Smooth muscle cell (in vitro differentiated cells): ENCODE results near the gene AATF. TPM values are rescaled to one million over a fixed set of nuclear protein-coding genes. Genes with fewer than 3 reads are reported as not detected.

Experiments used
- DNase-seq: peaks from one replicate; lab custom pipeline; 2025; ENCODE audit not compliant: unreplicated experiment; lab: John Stamatoyannopoulos, UW
- H2AFZ ChIP-seq: fragments of 200-600 bp; sonication (generic); 2 replicates; pipeline ENCODE4 v1.6.0; 2016; ENCODE audit warnings: antibody characterized with exemption, low read depth, mild to moderate bottlenecking
- H3F3A ChIP-seq: fragments of 200-600 bp; sonication (generic); 2 replicates; pipeline ENCODE4 v1.6.0; 2017; ENCODE audit warnings: antibody characterized with exemption, low read depth
- H3K27ac ChIP-seq: fragments of 200-600 bp; sonication (generic); 2 replicates; pipeline ENCODE4 v1.5.1; 2016; ENCODE audit warnings: low read depth, mild to moderate bottlenecking
- H3K27me3 ChIP-seq: fragments of 200-600 bp; sonication (generic); 2 replicates; pipeline ENCODE4 v1.6.1; 2016; ENCODE audit warnings: low read depth, mild to moderate bottlenecking
- H3K36me3 ChIP-seq: fragments of 200-600 bp; sonication (generic); 2 replicates; pipeline ENCODE4 v1.5.1; 2016; ENCODE audit warnings: low read depth
- H3K4me1 ChIP-seq: fragments of 200-600 bp; sonication (generic); 2 replicates; pipeline ENCODE4 v1.5.1; 2016; ENCODE audit warnings: low read depth
- H3K4me2 ChIP-seq: fragments of 200-600 bp; sonication (generic); 2 replicates; pipeline ENCODE4 v1.6.0; 2016; ENCODE audit warnings: mild to moderate bottlenecking
- H3K4me3 ChIP-seq: fragments of 200-600 bp; sonication (generic); 2 replicates; pipeline ENCODE4 v1.5.1; 2016; ENCODE audit warnings: mild to moderate bottlenecking
- H3K79me2 ChIP-seq: fragments of 200-600 bp; sonication (generic); 2 replicates; pipeline ENCODE4 v1.6.0; 2016; ENCODE audit warnings: low read depth, mild to moderate bottlenecking
- H3K9ac ChIP-seq: fragments of 200-600 bp; sonication (generic); 2 replicates; pipeline ENCODE4 v1.6.0; 2016; ENCODE audit warnings: low read depth
- H3K9me3 ChIP-seq: fragments of 200-600 bp; sonication (generic); replicated peaks from 2 replicates; pipeline ENCODE4 v1.5.1; 2016; ENCODE audit warnings: low read depth
- H4K20me1 ChIP-seq: fragments of 200-600 bp; sonication (generic); 2 replicates; pipeline ENCODE4 v1.6.0; 2016; ENCODE audit warnings: low read depth
- CTCF ChIP-seq: fragments of 200-600 bp; sonication (generic); IDR thresholded peaks from 2 replicates; pipeline ENCODE4 v1.5.1; 2017; ENCODE audit warnings: borderline replicate concordance, mild to moderate bottlenecking, antibody characterized with exemption; ENCODE audit not compliant: insufficient read depth, poor library complexity, severe bottlenecking
- WGBS: methylation state at CpG from one replicate; pipeline ENCODE4 v1.1.7; 2016; ENCODE audit warnings: low lambda C conversion rate; 5-methylcytosine and 5-hydroxymethylcytosine counted together
- polyA plus RNA-seq: library from polyadenylated mRNA; unstranded; fragments of >200 nt; fragmentation: Nextera tagmentation; extraction: Ambion mirVana; gene quantifications from 2 replicates; pipeline ENCODE4 v1.2.1, GENCODE V29; 2016
- total RNA-seq: library from RNA; depleted of rRNA; stranded (reverse); fragments of >200 nt; gene quantifications from 2 replicates; pipeline ENCODE4 v1.2.3, GENCODE V29; 2014

Gene AATF
- total and polyA plus RNA-seq, 2 experiments from 2014 or later = 18.5 to 38.0 TPM

- Histone ChIP-seq H4K20me1 (peaks cover 15% of the 10 kb centered on the region), H2AFZ (no peak overlapping the region), H3K27ac (no peak overlapping the region), H3K4me1 (peaks cover 39% of the 10 kb centered on the region), H3K9me3 (no peaks in the 10 kb centered on the region), H3K4me3 (no peak overlapping the region), H3K79me2 (no peaks in the 10 kb centered on the region), H3K4me2 (no peak overlapping the region), H3K27me3 (peaks cover 83% of the 10 kb centered on the region), H3K9ac (no peak overlapping the region), H3K36me3 (no peaks in the 10 kb centered on the region), H3F3A (no peaks in the 10 kb centered on the region)
- no peak for DNase-seq
- WGBS = 54% methylated on average over 7 of the region's 7 CpGs
- no peak for TF ChIP-seq CTCF
These were observed 17.6 kb upstream of the AATF start for GRCh38 chr17:36931096-36931696.

- Histone ChIP-seq H3K9me3 (no peaks in the 10 kb centered on the region), H2AFZ (no peak overlapping the region), H3K4me3 (peak overlapping the region; percentile 8), H3K79me2 (no peaks in the 10 kb centered on the region), H3K27me3 (peaks cover 90% of the 10 kb centered on the region), H3K27ac (no peak overlapping the region), H3K9ac (no peak overlapping the region), H3K4me1 (peaks cover 45% of the 10 kb centered on the region), H3F3A (no peaks in the 10 kb centered on the region), H4K20me1 (peaks cover 15% of the 10 kb centered on the region), H3K4me2 (peak overlapping the region; percentile 71), H3K36me3 (no peaks in the 10 kb centered on the region)
- no peak for TF ChIP-seq CTCF
- 11% methylated on average over 30 of the region's 30 CpGs for WGBS
- DNase-seq = no peak
These were observed 16.9 kb upstream of the AATF start for GRCh38 chr17:36931697-36932382.

GRCh38 chr17:36932383-36932693 is 16.4 kb upstream of the AATF start:
- 4% methylated on average over 14 of the region's 16 CpGs for WGBS
- Histone ChIP-seq H3K79me2 (no peaks in the 10 kb centered on the region), H2AFZ (no peak overlapping the region), H3K9ac (no peak overlapping the region), H3K9me3 (no peaks in the 10 kb centered on the region), H3K4me3 (peak overlapping the region; percentile 8), H3K4me2 (peak overlapping the region; percentile 71), H3K27me3 (peaks cover 95% of the 10 kb centered on the region), H3K4me1 (peaks cover 50% of the 10 kb centered on the region), H3K36me3 (no peaks in the 10 kb centered on the region), H3K27ac (no peak overlapping the region), H4K20me1 (peaks cover 15% of the 10 kb centered on the region), H3F3A (no peaks in the 10 kb centered on the region)
- no peak for TF ChIP-seq CTCF
- no peak for DNase-seq
